HCT116 (cell line): ENCODE measurements around the gene FCHO1. TPM values are rescaled to one million over a fixed set of nuclear protein-coding genes. Genes with fewer than 3 reads are reported as not detected.

Experiments
- ATAC-seq: fragments of 200-7000 bp; cut with Tn5 transposase; 2 replicates; pipeline ENCODE4 v1.9.1; 2020; ENCODE audit warnings: mild to moderate bottlenecking, moderate library complexity
- BruUV-seq: library from RNA; stranded (reverse); fragments of 400-500 nt; replicated peaks from 2 replicates; lab custom pipeline; 2021; lab: Mats Ljungman, UMichigan
- CTCF ChIA-PET: fragments of 300-600 bp; sonication (Branson Sonifier 250); formaldehyde crosslinking; loops from one replicate; lab custom pipeline; 2021; ENCODE audit warnings: antibody characterized with exemption; lab: Charles Lee
- POLR2A ChIA-PET: fragments of 300-600, 350-600 bp; sonication (Branson Sonifier 250); formaldehyde crosslinking; loops from one replicate; lab custom pipeline; 2021; ENCODE audit warnings: antibody characterized with exemption; lab: Charles Lee
- RAD21 ChIA-PET, 2 experiments: fragments of 300-600 bp; sonication (Branson Sonifier 250); formaldehyde crosslinking; loops; one replicate each; lab custom pipeline; 2023; ENCODE audit warnings: low total read pairs in 2 of 2; ENCODE audit not compliant: uncharacterized antibody in 2 of 2, unreplicated experiment in 2 of 2, low non-redundant PET in 1 of 2; lab: Charles Lee
- DNase-seq: peaks from one replicate; pipeline ENCODE4 v3.0.0-alpha.2; 2010; ENCODE audit warnings: low read depth, low spot score
- H2AFZ ChIP-seq: fragments of 200-600 bp; shearing (Covaris generic), sonication (generic); 2 replicates; pipeline ENCODE4 v1.6.1; 2017; ENCODE audit warnings: low read depth, mixed run types, mixed read lengths, antibody characterized with exemption, low read length; ENCODE audit not compliant: poor library complexity, severe bottlenecking
- H3K27ac ChIP-seq: 2 replicates; pipeline ENCODE4 v1.5.1; 2012; ENCODE audit warnings: low read depth, low read length
- H3K27me3 ChIP-seq: fragments of 200-600 bp; sonication (generic); 2 replicates; pipeline ENCODE4 v1.6.1; 2016; ENCODE audit warnings: mixed run types, low read length, mixed read lengths; ENCODE audit not compliant: insufficient read depth
- H3K36me3 ChIP-seq, 2 experiments: fragments of 200-500 bp in 1 of 2; fragments of 200-600 bp in 1 of 2; sonication (Bioruptor generic) in 1 of 2; sonication (generic) in 1 of 2; 2 replicates each; pipeline versions ENCODE4 v1.5.1 to v1.6.1; 2014 to 2016; ENCODE audit warnings: low read length in 2 of 2, inconsistent platforms in 1 of 2, mixed read lengths in 1 of 2, mixed run types in 1 of 2; ENCODE audit not compliant: insufficient read depth in 2 of 2, control insufficient read depth in 1 of 2
- H3K4me1 ChIP-seq, 2 experiments: fragments of 200-600 bp in 1 of 2; sonication (generic) in 1 of 2; 2 replicates each; pipeline versions ENCODE4 v1.5.1 to v1.6.1; 2012 to 2017; ENCODE audit warnings: low read length in 2 of 2, inconsistent platforms in 1 of 2, mild to moderate bottlenecking in 1 of 2, mixed read lengths in 1 of 2, mixed run types in 1 of 2, moderate library complexity in 1 of 2; ENCODE audit not compliant: insufficient read depth in 2 of 2, control insufficient read depth in 1 of 2
- H3K4me2 ChIP-seq: fragments of 200-600 bp; sonication (generic); 2 replicates; pipeline ENCODE4 v1.6.1; 2017; ENCODE audit warnings: mixed run types, low read length, mixed read lengths
- H3K4me3 ChIP-seq, 2 experiments: fragments of 200-600 bp in 1 of 2; sonication (generic) in 1 of 2; replicated peaks in 1 of 2; 2 replicates each; pipeline ENCODE4 v1.5.1; 2011 to 2016; ENCODE audit warnings: low read length in 2 of 2, control low read depth in 1 of 2, low read depth in 1 of 2, mild to moderate bottlenecking in 1 of 2, mixed read lengths in 1 of 2, mixed run types in 1 of 2
- H3K79me2 ChIP-seq: fragments of 200-600 bp; sonication (generic); 2 replicates; pipeline ENCODE4 v1.6.1; 2017; ENCODE audit warnings: mild to moderate bottlenecking, mixed run types, low read length, moderate library complexity, mixed read lengths; ENCODE audit not compliant: insufficient read depth
- H3K9ac ChIP-seq: fragments of 200-600 bp; sonication (generic); 2 replicates; pipeline ENCODE4 v1.6.1; 2016; ENCODE audit warnings: low read length, mixed read lengths
- H3K9me2 ChIP-seq: fragments of 200-600 bp; sonication (generic), shearing (Covaris generic); 2 replicates; pipeline ENCODE4 v1.6.1; 2017; ENCODE audit warnings: mixed run types, mild to moderate bottlenecking, moderate library complexity; ENCODE audit not compliant: insufficient read depth
- H3K9me3 ChIP-seq, 2 experiments: fragments of 200-500 bp in 1 of 2; fragments of 200-600 bp in 1 of 2; sonication (Bioruptor generic) in 1 of 2; sonication (generic) in 1 of 2; 2 replicates each; pipeline ENCODE4 v1.6.1; 2014 to 2017; ENCODE audit warnings: low read length in 2 of 2, mixed read lengths in 2 of 2, inconsistent platforms in 1 of 2, low read depth in 1 of 2, mild to moderate bottlenecking in 1 of 2, mixed run types in 1 of 2, moderate library complexity in 1 of 2; ENCODE audit not compliant: control insufficient read depth in 1 of 2, insufficient read depth in 1 of 2
- H4K20me1 ChIP-seq: fragments of 200-600 bp; sonication (generic), shearing (Covaris generic); 2 replicates; pipeline ENCODE4 v1.6.1; 2017; ENCODE audit warnings: mixed run types, mild to moderate bottlenecking, moderate library complexity; ENCODE audit not compliant: insufficient read depth
- EGR1 ChIP-seq: IDR thresholded peaks from 2 replicates; pipeline ENCODE4 v1.6.1; 2012; ENCODE audit warnings: low read depth
- EZH2phosphoT487 ChIP-seq: fragments of 200-600 bp; IDR thresholded peaks from 2 replicates; pipeline ENCODE4 v1.6.1; 2018; ENCODE audit warnings: antibody characterized with exemption, borderline replicate concordance
- MAX ChIP-seq: IDR thresholded peaks from 2 replicates; pipeline ENCODE4 v1.6.1; 2012
- RAD21 ChIP-seq: IDR thresholded peaks from 2 replicates; pipeline ENCODE4 v1.6.1; 2012; ENCODE audit warnings: low read depth, mild to moderate bottlenecking
- intact Hi-C: fragments of 100-400 bp; cut with micrococcal nuclease; formaldehyde crosslinking; loops from 2 replicates; pipeline ENCODE4 v1.10.0; 2022
- total RNA-seq: library from RNA; stranded (reverse); gene quantifications from one replicate; pipeline ENCODE4 v1.2.1, GENCODE V29; 2021; ENCODE audit not compliant: unreplicated experiment
- TF ChIP-seq, protein P1 (sequence below): IDR thresholded peaks from 2 replicates; pipeline ENCODE4 v1.6.1; 2012; ENCODE audit warnings: low read depth
- TF ChIP-seq, protein P2 (sequence below), 3 experiments: fragments of 200-600 bp in 1 of 3; sonication (generic) in 1 of 3; IDR thresholded peaks in 2 of 3; conservative IDR thresholded peaks in 1 of 3; 2 replicates each; pipeline ENCODE4 v1.5.1; 2012 to 2017; ENCODE audit warnings: low read depth in 2 of 3, low read length in 2 of 3, antibody characterized with exemption in 1 of 3, borderline replicate concordance in 1 of 3, control low read depth in 1 of 3, mild to moderate bottlenecking in 1 of 3, mixed read lengths in 1 of 3, mixed run types in 1 of 3, moderate library complexity in 1 of 3; ENCODE audit not compliant: insufficient read depth in 1 of 3

FCHO1 gene
- total RNA-seq, 1 experiment from 2014 or later = 28.1 TPM

DNA sequence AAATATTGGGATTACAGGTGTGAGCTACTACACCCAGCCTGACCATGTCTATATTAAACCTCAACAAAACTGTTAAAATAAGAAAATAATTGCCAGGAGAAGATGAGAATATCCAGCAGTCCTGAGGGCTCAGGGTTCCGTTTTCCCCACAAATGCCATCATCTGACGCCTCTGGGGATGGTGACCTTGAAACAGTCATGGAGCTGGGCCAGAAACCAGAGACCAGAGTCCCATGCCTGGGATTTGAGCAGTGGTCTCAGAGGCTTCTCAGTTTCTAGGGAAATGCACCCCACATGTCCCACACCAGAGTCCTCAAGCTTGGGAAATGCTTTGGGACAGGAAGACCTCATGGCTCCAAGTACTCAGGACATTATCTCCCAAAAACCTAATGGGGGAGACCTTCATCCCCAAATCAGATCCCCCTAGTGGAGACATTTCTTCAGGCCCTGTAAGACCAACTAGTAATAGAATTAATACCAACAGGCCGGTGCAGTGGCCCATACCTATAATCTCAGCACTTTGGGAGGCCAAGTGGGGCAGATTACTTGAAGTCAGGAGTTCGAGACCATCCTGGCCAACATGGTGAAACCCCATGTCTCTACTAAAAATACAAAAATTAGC lies 34.9 kb upstream of the FCHO1 start:
- RAD21 ChIA-PET = interaction anchor here (0.6 to 0.7 kb wide), 3 partner anchors 24 to 57 kb away, joined by 3 to 4 read pairs (median 4); partner anchors contain the start of gene UNC13A (in 1 of the 2)

DNA sequence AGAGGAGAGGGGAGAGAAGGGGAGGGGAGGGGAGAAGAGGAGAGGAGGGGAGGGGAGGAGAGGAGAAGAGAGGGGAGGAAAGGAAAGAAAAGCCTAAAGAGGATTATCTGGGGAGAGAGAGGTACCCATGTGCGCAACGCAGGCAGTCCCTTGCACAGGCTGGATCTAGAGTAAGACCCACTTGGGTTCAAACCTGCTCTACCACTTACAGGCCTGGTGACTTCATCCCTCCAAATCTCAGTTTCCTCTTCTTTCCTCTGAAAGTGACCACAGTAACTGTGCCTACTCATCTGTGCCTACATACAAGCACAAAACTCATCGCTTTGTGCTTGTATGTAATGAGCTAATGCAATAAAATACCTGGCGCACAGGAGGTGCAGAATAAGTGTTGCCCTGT lies 32.7 kb upstream of the FCHO1 start:
- no peaks in the 10 kb centered on the region for H3K9me2 ChIP-seq
- TF ChIP-seq, protein P1, sequence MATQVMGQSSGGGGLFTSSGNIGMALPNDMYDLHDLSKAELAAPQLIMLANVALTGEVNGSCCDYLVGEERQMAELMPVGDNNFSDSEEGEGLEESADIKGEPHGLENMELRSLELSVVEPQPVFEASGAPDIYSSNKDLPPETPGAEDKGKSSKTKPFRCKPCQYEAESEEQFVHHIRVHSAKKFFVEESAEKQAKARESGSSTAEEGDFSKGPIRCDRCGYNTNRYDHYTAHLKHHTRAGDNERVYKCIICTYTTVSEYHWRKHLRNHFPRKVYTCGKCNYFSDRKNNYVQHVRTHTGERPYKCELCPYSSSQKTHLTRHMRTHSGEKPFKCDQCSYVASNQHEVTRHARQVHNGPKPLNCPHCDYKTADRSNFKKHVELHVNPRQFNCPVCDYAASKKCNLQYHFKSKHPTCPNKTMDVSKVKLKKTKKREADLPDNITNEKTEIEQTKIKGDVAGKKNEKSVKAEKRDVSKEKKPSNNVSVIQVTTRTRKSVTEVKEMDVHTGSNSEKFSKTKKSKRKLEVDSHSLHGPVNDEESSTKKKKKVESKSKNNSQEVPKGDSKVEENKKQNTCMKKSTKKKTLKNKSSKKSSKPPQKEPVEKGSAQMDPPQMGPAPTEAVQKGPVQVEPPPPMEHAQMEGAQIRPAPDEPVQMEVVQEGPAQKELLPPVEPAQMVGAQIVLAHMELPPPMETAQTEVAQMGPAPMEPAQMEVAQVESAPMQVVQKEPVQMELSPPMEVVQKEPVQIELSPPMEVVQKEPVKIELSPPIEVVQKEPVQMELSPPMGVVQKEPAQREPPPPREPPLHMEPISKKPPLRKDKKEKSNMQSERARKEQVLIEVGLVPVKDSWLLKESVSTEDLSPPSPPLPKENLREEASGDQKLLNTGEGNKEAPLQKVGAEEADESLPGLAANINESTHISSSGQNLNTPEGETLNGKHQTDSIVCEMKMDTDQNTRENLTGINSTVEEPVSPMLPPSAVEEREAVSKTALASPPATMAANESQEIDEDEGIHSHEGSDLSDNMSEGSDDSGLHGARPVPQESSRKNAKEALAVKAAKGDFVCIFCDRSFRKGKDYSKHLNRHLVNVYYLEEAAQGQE = no peak
- no peak for TF ChIP-seq MAX
- TF ChIP-seq, protein P2, sequence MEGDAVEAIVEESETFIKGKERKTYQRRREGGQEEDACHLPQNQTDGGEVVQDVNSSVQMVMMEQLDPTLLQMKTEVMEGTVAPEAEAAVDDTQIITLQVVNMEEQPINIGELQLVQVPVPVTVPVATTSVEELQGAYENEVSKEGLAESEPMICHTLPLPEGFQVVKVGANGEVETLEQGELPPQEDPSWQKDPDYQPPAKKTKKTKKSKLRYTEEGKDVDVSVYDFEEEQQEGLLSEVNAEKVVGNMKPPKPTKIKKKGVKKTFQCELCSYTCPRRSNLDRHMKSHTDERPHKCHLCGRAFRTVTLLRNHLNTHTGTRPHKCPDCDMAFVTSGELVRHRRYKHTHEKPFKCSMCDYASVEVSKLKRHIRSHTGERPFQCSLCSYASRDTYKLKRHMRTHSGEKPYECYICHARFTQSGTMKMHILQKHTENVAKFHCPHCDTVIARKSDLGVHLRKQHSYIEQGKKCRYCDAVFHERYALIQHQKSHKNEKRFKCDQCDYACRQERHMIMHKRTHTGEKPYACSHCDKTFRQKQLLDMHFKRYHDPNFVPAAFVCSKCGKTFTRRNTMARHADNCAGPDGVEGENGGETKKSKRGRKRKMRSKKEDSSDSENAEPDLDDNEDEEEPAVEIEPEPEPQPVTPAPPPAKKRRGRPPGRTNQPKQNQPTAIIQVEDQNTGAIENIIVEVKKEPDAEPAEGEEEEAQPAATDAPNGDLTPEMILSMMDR (IDR thresholded peaks at IDR 0.05 in 2 of 3, conservative IDR thresholded peaks at IDR 0.05 in 1 of 3; ENCODE audit: borderline replicate concordance in 1 of 3, insufficient read depth in 1 of 3, low read depth in 2 of 3, low read length in 2 of 3) = no peak
- no peak for TF ChIP-seq EZH2phosphoT487
- TF ChIP-seq RAD21 = no peak

More for the DNA sequence above, 34.9 kb upstream of the FCHO1 start:
- Histone ChIP-seq H3K4me1 (peaks cover 13 to 28% of the 10 kb centered on the region in 2 experiments), H3K4me3 (no peak overlapping the region), H3K27ac (no peak overlapping the region), H3K9me2 (no peaks in the 10 kb centered on the region), H3K9ac (no peak overlapping the region), H3K9me3 (no peaks in the 10 kb centered on the region), H2AFZ (no peak overlapping the region), H3K27me3 (no peaks in the 10 kb centered on the region), H3K79me2 (peaks cover 19% of the 10 kb centered on the region), H3K4me2 (no peak overlapping the region), H3K36me3 (no peaks in the 10 kb centered on the region), H4K20me1 (no peaks in the 10 kb centered on the region)
- intact Hi-C loops = loop anchor here (5.0 kb wide), 1 partner anchor 51 kb away; no protein-coding TSS in a partner anchor
- no TSS peak for BruUV-seq
- ChIA-PET POLR2A (no interaction called here), CTCF (no interaction called here)
- no peak for DNase-seq
- peak; percentile 30; the same call in 1 of the 2 replicates for ATAC-seq
- TF ChIP-seq, protein P2 (IDR thresholded peaks at IDR 0.05 in 2 of 3, conservative IDR thresholded peaks at IDR 0.05 in 1 of 3; ENCODE audit: borderline replicate concordance in 1 of 3, insufficient read depth in 1 of 3, low read depth in 2 of 3, low read length in 2 of 3) = peak; percentile 15 to 48 (median 24); a peak in 4 of 6 replicates
- no peak for TF ChIP-seq EGR1

More for the DNA sequence above, 32.7 kb upstream of the FCHO1 start:
- intact Hi-C loops = loop anchor here (5.0 kb wide), 1 partner anchor 49 kb away; no protein-coding TSS in a partner anchor
- no peak for ATAC-seq
- H3K79me2 ChIP-seq = peaks cover 31% of the 10 kb centered on the region
- BruUV-seq = no TSS peak
- no peaks in the 10 kb centered on the region for H4K20me1 ChIP-seq
- peaks cover 4% of the 10 kb centered on the region in 2 experiments; a peak in 2 of 4 replicates for H3K36me3 ChIP-seq
- CTCF ChIA-PET = interaction anchor here (1.4 to 1.6 kb wide), 2 partner anchors 12 to 15 kb away, joined by 3 to 4 read pairs; no protein-coding TSS in a partner anchor
- peaks cover 13 to 35% of the 10 kb centered on the region in 2 experiments for H3K4me1 ChIP-seq
- H3K4me3 ChIP-seq = peak overlapping the region; percentile 91 to 97
- DNase-seq = no peak
- H3K27me3 ChIP-seq = no peaks in the 10 kb centered on the region
- peak overlapping the region; percentile 66; the same call in 1 of the 2 replicates for H3K27ac ChIP-seq
- RAD21 ChIA-PET = interaction anchor here in 1 of 2 experiments (0.9 kb wide), 1 partner anchor 48 kb away, joined by 4 read pairs; no protein-coding TSS in a partner anchor
- H3K9ac ChIP-seq = peak overlapping the region; percentile 82
- H3K4me2 ChIP-seq = peak overlapping the region; percentile 82
- POLR2A ChIA-PET = interaction anchor here (0.7 to 1.4 kb wide), 3 partner anchors 11 to 279 kb away, joined by 3 to 4 read pairs (median 3); no protein-coding TSS in a partner anchor
- no peaks in the 10 kb centered on the region for H3K9me3 ChIP-seq
- peak overlapping the region; percentile 34 for H2AFZ ChIP-seq
